Measurements from ENCODE around the gene AIRE.

AIRE gene

GRCh38 chr21:44323591-44323990 is 37.9 kb downstream of the AIRE start:
- Histone ChIP-seq H3K4me3 (no peak overlapping the region), H3K27ac (no peak overlapping the region)
- DNase-seq (ENCODE audit: low spot score): no peak
- no peak for TF ChIP-seq CTCF (IDR thresholded peaks at IDR 0.05)

GRCh38 chr21:44324106-44324853 is 38.6 kb downstream of the AIRE start:
- DNase-seq (ENCODE audit: low spot score): no peak
- TF ChIP-seq CTCF (IDR thresholded peaks at IDR 0.05): no peak
- H3K27ac ChIP-seq: no peak overlapping the region
- no peak overlapping the region for H3K4me3 ChIP-seq

GRCh38 chr21:44324854-44325107 is 39.1 kb downstream of the AIRE start:
- TF ChIP-seq CTCF (IDR thresholded peaks at IDR 0.05): no peak
- H3K27ac ChIP-seq: no peak overlapping the region

GRCh38 chr21:44325386-44326271 is 40.0 kb downstream of the AIRE start:
- no peak overlapping the region for H3K4me3 ChIP-seq
- no peak for TF ChIP-seq CTCF (IDR thresholded peaks at IDR 0.05)
- H3K27ac ChIP-seq: no peak overlapping the region
- DNase-seq (ENCODE audit: low spot score): no peak

More at GRCh38 chr21:44324854-44325107, 39.1 kb downstream of the AIRE start:
- no peak overlapping the region for H3K4me3 ChIP-seq
- no peak for DNase-seq (ENCODE audit: low spot score)

- DNase-seq (ENCODE audit: low spot score): no peak
- Histone ChIP-seq H3K4me3 (no peak overlapping the region), H3K27ac (no peak overlapping the region)
- TF ChIP-seq CTCF (IDR thresholded peaks at IDR 0.05): no peak
Measured at GRCh38 chr21:44326272-44326647, 40.6 kb downstream of the AIRE start.

- DNase-seq (ENCODE audit: low spot score): no peak
- no peak for TF ChIP-seq CTCF (IDR thresholded peaks at IDR 0.05)
- Histone ChIP-seq H3K27ac (no peak overlapping the region), H3K4me3 (no peak overlapping the region)
Measured at GRCh38 chr21:44326716-44327602, 41.3 kb downstream of the AIRE start.

Measured in coronary artery (tissue), 2 donors.